Spleen (tissue), 7 donors: ENCODE results near the gene CLRN3.

Experiments
- POLR2A ChIP-seq, 3 donors: fragments of 450-650 bp; IDR thresholded peaks; one replicate each; pipeline ENCODE4 v1.5.1; 2017; ENCODE audit warnings: antibody characterized with exemption in 3 of 3, mild to moderate bottlenecking in 1 of 3
- POLR2AphosphoS5 ChIP-seq, 3 donors: sonication (generic); formaldehyde crosslinking; IDR thresholded peaks; one replicate each; pipeline ENCODE4 v1.5.1; 2017; ENCODE audit warnings: antibody characterized with exemption in 3 of 3
- TF ChIP-seq, protein P1 (sequence below), 11 experiments: fragments of 200-600 bp in 7 of 11; fragments of 450-650 bp in 4 of 11; sonication (generic) in 4 of 11; IDR thresholded peaks in 8 of 11; conservative IDR thresholded peaks in 3 of 11; 1 replicate in 7 of 11; 2 replicates in 4 of 11; pipeline versions ENCODE4 v1.4.0 to v1.8.0; 2016 to 2021; ENCODE audit warnings: antibody characterized with exemption in 11 of 11, inconsistent platforms in 4 of 11, mild to moderate bottlenecking in 1 of 11
- donor health status: DM: no; HTN: no; CAD: no; lungs with moderate emphysema.
- donor health status: DM: no; HTN: no; CAD: no.
- donor health status: DM: no; HTN: no; CAD: no.

DNA sequence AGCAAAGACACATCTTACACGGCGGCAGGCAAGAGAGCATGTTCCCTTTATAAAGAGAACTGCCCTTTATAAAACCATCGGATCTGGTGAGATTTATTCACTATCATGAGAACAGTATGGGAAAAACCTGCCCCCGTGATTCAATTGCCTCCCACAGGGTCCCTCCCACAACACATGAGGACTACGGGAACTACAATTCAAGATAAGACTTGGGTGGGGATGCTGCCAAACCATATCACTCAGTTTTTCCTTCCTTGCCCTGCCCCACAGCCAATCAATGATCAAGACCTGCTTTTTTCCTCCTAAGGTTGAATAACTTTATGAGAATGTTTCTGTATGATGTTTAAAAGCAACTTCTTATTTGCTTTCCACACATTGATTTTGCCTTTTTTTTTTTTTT, 11.0 kb upstream of the CLRN3 start:
- TF ChIP-seq POLR2A (IDR thresholded peaks at IDR 0.05) (no peak), POLR2AphosphoS5 (IDR thresholded peaks at IDR 0.05) (no peak)
- TF ChIP-seq, protein P1, sequence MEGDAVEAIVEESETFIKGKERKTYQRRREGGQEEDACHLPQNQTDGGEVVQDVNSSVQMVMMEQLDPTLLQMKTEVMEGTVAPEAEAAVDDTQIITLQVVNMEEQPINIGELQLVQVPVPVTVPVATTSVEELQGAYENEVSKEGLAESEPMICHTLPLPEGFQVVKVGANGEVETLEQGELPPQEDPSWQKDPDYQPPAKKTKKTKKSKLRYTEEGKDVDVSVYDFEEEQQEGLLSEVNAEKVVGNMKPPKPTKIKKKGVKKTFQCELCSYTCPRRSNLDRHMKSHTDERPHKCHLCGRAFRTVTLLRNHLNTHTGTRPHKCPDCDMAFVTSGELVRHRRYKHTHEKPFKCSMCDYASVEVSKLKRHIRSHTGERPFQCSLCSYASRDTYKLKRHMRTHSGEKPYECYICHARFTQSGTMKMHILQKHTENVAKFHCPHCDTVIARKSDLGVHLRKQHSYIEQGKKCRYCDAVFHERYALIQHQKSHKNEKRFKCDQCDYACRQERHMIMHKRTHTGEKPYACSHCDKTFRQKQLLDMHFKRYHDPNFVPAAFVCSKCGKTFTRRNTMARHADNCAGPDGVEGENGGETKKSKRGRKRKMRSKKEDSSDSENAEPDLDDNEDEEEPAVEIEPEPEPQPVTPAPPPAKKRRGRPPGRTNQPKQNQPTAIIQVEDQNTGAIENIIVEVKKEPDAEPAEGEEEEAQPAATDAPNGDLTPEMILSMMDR (IDR thresholded peaks at IDR 0.05 in 8 of 11, conservative IDR thresholded peaks at IDR 0.05 in 3 of 11) = no peak
